ENCODE measurements around the gene S100A5.
A peak's percentile ranks its signal among the peaks of the same experiment; 100 is the strongest.
"Not testable (repeated sequence)": the region's sequence is repeated elsewhere in the genome, so short reads cannot be mapped to it uniquely, and the experiment has no call there.

Gene S100A5

GRCh38 chr1:153540394-153541361, at the start of gene S100A5:
S100A5 (minus strand) TSS chr1:153540934; CDS start chr1:153540191, 743 bp downstream.
- DNase-seq: no peak

GRCh38 chr1:153588482-153588881, 47.7 kb upstream of the S100A5 start:
- no peak for DNase-seq

GRCh38 chr1:153588033-153588432, 47.3 kb upstream of the S100A5 start:
- DNase-seq: not testable (repeated sequence)

- no peak for DNase-seq
These were observed 46.6 kb upstream of the S100A5 start for GRCh38 chr1:153587314-153587713.

- DNase-seq: no peak
These were observed 45.6 kb upstream of the S100A5 start for GRCh38 chr1:153586347-153586746.

GRCh38 chr1:153585006-153585405, 44.3 kb upstream of the S100A5 start:
- DNase-seq: no peak

- DNase-seq: no peak
These were observed 43.2 kb upstream of the S100A5 start for GRCh38 chr1:153583976-153584375.

- DNase-seq: not testable (repeated sequence)
These were observed 42.8 kb upstream of the S100A5 start for GRCh38 chr1:153583514-153583913.

- not testable (repeated sequence) for DNase-seq
These were observed 42.1 kb upstream of the S100A5 start for GRCh38 chr1:153582836-153583235.

- no peak for DNase-seq
These were observed 38.2 kb upstream of the S100A5 start for GRCh38 chr1:153578936-153579335.

- no peak for DNase-seq
These were observed 37.8 kb upstream of the S100A5 start for GRCh38 chr1:153578490-153578889.

GRCh38 chr1:153577624-153578051, 36.9 kb upstream of the S100A5 start:
- no peak for DNase-seq

GRCh38 chr1:153577138-153577537, 36.4 kb upstream of the S100A5 start:
- no peak for DNase-seq

GRCh38 chr1:153575497-153575896, 34.8 kb upstream of the S100A5 start:
- DNase-seq: not testable (repeated sequence)

- not testable (repeated sequence) for DNase-seq
These were observed 34.4 kb upstream of the S100A5 start for GRCh38 chr1:153575081-153575491.

- no peak for DNase-seq
These were observed 32.6 kb upstream of the S100A5 start for GRCh38 chr1:153573351-153573750.

- DNase-seq: peak; percentile 84 to 89
These were observed 31.9 kb upstream of the S100A5 start for GRCh38 chr1:153572569-153573015.

- DNase-seq: no peak
These were observed 31.0 kb upstream of the S100A5 start for GRCh38 chr1:153571706-153572105.

GRCh38 chr1:153570874-153571273, 30.1 kb upstream of the S100A5 start:
- DNase-seq: no peak

- DNase-seq: no peak
These were observed 28.7 kb upstream of the S100A5 start for GRCh38 chr1:153569465-153569864.

GRCh38 chr1:153568367-153569099, 27.8 kb upstream of the S100A5 start:
- DNase-seq: peak; percentile 97

GRCh38 chr1:153567621-153568366, 27.1 kb upstream of the S100A5 start:
- DNase-seq: peak; percentile 69 to 87

Measured in SHP77 (cell line).